GM18517 (cell line): ENCODE measurements around the gene PIWIL4.
A peak's percentile ranks its signal among the peaks of the same experiment; 100 is the strongest.
"Not testable (repeated sequence)": the region's sequence is repeated elsewhere in the genome, so short reads cannot be mapped to it uniquely, and the experiment has no call there.

Experiments used
- ATAC-seq: cut with Tn5 transposase; IDR thresholded peaks from one replicate; pipeline ENCODE4 v1.9.1; 2021; ENCODE audit warnings: mild to moderate bottlenecking, moderate library complexity; ENCODE audit not compliant: unreplicated experiment

The PIWIL4 gene

DNA sequence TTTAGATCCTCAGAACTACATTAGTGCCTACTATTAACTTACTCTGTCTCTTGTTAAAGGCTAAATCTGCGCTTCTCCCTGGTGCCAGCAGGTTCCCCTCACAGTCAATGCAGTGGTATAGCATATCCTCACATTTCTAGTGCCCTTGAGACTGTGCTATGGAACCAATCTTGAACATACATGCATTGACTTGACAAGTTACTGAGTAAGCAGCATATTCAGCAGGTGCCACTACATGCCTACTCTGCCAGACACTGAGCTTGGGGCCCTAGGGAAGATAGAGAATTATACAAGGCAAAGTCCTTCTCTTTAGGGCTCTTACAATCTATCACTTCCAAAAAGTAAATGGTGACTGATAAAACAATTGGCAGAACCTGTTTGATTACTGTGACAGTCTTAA lies 20.3 kb upstream of the PIWIL4 start:
- no peak for ATAC-seq

DNA sequence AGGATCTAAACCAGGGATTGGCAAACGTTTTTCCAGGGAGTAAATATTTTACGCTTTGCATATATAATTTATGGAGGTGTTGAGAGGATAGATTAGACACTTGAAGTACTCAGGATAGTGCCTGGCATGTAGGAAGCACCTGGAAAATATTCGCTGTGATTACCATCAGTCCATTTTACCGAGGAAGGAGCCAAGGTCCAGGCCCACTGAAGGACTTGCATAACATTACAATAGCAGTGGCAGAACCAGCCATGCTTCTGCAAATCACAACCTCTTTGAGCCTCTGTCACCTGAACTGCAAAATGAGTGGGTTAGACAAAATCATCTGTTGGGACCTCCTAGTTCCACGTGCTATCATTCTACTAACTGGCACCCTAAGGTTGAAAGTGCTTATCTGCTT lies 18.0 kb upstream of the PIWIL4 start:
- ATAC-seq, result no peak

DNA sequence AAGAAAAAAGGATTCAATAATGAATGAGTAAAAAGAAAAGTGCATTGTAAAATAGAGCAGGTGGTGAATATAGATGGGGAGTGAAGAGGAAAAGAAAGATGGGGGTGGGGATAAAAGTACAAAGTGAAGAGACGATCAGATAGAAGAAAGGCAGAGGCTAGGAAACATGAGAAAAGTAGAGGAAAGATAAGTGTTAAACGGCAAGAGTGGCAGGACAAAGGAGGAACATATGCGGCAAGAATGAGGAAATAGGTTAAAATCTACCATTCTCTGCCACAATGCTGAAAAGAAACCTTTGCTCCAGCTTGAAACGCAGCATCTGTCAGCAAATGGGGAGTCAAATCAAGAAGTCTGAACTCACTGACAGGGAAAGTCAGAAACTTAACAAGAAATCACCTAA lies 16.7 kb upstream of the PIWIL4 start:
- no peak for ATAC-seq

DNA sequence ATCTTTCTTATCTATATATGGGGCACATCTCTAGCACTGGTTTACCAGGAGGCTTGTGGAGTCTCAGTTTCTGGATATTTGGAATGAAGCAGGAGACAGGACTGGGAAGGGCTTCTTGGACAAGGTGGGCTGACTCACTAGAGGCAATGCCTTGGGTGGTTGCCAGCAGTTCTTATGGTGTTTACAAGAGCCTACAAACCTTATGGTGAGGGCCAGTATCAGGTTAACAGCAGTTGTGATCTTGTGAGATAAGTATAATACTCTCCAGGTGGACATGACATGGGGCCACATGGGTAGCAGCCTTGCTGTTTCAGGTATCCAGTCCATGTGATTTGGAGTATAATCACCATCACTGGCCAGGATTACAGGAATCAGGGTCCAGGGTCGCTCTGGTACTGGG lies 13.2 kb upstream of the PIWIL4 start:
- no peak for ATAC-seq

DNA sequence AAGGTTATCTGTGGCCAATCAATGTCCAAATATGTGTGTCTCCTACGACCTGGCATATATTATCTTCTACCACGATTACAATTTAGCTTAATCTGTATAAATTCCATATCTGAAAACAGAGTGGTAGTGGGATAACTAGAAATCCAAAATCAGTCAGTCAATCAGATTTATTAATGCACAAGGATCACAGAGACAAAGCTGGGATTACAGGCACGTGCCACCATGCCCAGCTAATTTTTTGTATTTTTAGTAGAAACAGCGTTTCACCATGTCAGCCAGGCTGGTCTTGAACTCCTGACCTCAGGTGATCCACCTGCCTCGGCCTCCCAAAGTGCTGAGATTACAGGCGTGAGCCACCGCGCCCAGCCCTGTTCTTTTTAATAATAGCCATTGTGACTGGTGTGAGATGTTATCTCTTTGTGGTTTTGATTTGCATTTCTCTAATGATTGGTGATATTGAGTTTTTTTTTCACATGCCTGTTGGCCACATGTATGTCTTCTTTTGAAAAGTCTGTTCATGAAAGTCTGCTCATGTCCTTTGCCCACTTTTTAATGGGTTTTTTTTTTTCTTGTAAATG lies 11.3 kb upstream of the PIWIL4 start:
- not testable (repeated sequence) for ATAC-seq

DNA sequence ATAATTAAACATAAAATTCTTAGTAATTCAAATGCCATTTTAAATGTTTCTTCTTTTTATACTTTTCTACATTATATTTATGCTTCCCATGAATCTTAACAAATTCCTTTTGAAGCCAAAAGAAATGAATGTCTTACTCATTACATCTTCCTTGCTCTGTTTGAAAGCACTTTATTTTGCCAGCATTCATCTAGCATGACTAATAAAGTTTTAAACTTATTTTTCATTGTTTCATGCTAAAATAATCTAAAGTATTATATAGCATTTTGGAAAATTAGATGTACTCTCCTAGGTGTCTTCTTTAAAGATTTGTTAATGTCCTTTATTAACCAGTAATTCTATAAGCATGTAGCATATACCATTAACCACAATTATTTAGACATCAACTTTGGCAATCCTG lies 9.7 kb upstream of the PIWIL4 start:
- no peak for ATAC-seq

DNA sequence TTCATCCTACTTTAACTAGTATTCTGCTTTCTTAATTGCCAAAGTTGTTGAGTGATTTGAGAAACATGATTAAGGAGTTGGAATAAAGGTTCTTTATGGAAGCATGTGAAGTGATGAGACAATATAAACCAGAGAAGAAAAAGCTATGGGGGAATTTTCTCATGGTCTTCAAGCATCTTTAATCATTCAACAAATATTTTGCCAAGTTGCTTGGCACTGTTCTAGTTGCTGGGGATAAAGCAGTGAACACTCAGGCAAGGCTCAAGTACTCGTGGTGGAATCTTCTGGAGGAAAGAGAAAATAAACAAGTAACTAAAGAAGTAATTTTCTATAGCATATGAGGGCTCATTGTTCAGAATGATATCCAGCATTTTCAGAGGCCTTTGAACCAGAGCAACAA lies 9.2 kb upstream of the PIWIL4 start:
- ATAC-seq, result no peak

DNA sequence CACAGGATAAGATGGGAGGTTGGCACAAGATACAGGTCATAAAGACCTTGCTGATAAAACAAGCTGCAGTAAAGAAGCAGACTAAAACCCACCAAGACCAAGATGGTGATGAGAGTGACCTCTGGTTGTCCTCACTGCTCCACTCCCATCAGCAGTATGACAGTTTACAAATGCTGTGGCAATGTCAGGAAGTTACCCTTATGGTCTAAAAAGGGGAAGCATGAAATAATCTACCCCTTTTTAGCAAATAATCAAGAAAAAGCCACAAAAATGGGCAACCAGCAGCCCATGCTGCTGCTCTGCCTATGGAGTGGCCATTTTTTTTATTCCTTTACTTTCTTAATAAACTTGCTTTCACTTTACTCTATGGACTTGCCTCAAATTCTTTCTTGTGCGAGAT lies 8.7 kb upstream of the PIWIL4 start:
- ATAC-seq, result peak; percentile 57

DNA sequence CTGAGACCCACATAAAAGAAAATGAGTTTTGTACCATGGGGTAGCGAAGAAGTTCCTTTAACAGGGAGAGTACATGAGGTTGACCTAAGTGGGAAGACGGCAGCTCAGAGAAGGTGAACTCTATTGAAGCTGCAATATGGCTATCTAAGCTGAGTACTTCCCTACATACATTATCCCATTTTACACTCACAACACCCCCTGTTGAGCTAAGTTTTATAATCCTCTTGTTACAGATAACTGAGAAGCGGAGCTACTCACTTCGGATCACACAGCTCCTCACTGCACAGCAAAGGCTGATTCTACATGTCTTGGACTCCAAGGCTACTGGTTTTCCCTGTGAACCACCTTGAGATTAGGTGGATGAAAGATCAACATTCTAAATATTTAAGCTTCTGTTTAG lies 8.2 kb upstream of the PIWIL4 start:
- ATAC-seq, result no peak

DNA sequence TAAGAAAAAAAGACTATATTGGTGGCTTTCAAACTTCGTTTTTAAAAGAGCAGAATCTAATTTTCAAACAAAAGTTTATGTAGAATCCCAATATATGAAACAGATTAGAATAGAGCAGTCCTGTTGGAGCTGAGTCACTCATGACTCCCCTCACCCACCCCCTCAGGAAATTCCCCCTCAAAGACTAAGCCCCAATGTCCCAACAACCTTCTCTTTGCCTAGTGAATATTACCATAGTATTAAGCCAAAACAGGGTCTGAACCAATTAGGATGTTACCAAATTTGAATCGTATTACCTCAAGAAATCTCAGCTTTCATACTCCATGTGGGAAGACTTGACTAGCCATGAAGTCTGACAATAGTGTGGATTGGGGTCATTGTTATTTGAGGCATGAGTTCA lies 7.8 kb upstream of the PIWIL4 start:
- no peak for ATAC-seq

DNA sequence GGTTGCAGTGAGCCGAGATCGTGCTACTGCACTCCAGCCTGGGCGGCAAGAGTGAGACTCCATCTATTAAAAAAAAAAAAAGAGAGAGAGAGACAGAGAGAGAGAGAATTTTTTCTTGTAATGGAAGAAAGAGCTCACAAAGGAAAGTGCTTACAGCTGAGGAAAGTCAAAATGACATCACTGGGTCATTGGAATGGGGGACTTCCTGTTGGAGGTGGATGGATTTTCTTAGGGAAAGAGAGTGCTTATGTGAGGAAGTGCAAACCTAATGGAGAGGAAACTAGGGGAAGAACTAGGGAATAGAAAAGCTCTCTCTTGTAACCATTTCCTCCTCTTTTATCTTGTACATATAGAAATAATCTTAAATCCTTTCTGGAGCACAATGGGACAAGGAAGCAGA lies 6.3 kb upstream of the PIWIL4 start:
- no peak for ATAC-seq

DNA sequence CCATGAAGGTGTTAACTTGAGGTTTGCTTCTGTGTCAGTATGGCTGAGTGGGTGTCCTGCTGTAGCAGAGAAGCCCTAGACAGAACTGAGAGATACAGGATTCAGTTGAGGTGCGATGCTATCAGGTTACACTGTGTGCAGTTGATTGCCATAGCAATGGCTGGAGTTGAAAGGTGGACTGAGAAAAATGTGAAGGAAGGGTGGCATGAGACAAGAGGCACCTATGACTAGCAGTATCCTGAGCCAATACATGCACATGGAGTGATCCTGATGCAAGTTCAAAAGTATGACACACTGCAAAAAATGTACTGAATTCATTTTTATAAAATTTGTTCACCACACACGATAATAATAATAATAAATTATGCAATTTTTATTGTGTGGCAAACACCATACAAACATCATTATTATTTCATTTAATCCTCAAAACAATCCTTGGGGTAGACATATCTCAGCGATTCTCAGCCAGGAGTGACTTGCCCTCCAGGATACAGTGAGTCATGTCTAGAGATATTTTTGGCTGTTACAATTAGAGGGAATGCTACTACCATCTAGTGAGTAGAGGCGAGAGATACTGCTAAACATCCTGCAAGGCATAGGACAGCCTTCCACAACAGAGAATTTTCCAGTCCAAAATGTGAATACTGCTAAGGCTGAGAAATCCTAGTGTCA lies 3.9 kb upstream of the PIWIL4 start:
- ATAC-seq, result no peak

DNA sequence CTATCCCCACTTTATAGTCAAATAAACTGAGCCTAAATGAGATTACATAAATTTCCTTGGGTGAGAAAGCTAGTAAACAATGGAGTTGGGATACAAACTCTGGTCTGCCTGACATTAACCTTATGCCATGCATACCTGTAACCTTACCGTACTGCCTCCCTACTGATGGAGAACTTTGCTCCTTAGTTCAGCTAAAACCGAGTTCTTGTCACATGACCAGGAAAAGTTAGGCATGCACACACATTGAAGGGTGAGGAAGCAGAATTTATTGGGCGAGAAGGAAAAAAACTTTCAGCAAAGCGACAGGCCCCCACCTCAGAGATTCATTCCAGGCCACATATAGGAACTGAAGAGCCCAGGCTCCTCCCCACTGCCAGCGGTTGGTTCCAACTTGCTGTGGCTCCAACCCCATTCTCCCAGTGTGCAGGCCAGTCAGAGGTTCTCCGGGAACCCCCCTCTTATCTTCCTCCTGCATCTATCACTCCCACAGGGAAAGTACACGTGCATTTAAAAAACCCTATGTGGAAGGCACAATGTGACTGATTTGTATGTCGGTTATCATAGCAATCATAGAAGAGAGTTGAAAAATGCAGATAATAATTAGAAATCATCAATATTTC lies 3.2 kb upstream of the PIWIL4 start:
- no peak for ATAC-seq

DNA sequence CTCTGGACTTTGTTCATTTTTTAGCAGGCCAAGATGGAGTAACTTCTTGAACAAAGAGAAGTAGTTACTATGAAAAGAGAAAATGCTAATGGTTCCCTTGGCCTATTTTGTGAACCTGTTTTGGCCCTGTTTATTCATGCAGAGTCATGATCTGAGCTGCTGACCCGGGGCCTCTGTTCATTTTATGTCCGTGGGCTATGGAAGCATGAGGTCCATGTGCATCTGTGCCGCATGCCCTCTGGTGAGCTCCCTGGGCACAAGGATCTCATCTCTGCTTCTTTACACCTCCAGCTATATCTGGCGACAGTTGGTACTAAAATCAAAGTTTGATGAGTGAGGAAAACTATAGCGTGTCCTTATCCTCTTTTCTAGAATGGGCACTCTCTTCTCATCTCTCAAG lies 1.0 kb downstream of the PIWIL4 start:
- no peak for ATAC-seq

DNA sequence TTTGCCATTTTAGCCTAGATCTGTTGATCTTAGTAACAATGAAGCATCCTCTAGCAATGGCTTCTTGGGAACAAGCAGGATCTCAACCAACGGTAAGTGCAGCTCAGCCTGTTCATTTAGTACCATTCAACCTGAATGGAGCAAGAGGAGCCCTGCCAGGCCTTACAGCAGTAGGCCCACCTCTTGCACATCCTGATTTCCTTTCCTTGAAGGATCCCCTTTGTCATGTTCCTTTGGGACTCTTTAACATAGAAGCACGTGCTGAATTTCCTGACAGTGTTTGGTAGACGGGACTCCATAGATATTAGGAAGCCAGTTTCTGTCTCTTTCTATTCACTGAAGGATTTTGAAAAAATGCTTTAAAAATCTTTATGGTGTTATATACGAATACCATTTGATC lies 1.5 kb downstream of the PIWIL4 start:
- ATAC-seq, result no peak

DNA sequence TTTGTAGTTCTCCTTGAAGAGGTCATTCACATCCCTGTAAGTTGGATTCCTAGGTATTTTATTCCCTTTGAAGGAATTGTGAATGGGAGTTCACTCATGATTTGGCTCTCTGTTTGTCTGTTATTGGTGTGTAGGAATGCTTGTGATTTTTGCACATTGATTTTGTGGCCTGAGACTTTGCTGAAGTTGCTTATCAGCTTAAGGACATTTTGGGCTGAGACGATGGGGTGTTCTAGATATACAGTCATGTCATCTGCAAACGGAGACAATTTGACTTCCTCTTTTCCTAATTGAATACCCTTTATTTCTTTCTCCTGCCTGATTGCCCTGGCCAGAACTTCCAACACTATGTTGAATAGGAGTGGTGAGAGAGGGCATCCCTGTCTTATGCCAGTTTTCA lies 5.8 kb downstream of the PIWIL4 start:
- ATAC-seq, result not testable (repeated sequence)

DNA sequence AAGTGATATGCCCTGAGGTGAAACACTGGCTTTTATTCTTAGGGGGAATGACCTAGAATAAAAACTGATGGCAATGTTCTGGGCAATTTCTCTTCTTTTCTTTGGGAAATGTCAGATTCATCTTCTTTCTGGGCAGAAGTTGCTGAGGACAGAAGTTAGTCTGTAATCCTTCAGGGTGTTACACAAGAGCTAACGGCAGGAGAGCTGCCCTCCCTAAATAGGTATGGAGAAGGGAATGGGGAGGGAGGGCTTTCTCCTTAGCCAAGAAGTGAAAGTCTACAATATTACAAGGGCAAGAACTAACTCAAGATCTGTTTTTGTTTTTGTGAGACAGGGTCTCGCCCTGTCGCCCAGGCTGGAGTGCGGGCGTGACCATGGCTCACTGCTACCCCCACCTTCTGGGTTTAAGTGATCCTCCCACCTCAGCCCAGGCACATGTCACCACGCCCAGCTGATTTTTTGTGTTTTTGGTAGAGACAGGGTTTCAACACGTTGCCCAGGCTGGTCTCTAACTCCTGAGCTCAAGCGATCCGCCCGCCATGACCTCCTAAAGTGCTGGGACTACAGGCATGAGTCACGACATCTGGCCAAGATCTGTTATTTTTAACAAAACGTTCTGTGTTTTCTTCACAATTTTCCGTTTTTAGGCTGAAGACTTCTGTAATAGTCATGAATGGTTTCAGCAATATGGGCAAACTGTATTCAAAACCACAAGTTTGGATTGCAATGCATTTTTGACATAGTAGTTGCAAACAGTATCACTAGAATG lies 7.2 kb downstream of the PIWIL4 start:
- no peak for ATAC-seq

DNA sequence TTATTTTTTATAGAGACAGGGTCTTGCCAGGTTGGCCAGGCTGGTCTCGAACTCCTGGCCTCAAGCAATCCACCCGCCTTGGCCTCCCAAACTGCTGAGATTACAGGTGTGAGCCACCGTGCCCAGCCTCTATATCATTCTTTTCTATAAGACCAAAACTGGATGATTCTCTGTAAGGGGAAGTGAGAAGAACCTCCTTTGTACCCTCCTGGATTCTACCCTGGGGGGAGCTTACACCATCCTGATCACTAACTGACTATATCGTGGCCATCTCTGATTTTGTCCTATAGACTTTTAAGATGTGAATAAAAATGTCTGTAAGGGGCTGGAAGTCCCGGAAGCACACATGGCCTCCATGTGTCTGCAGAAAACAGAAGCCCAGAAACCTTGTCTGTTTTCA lies 9.1 kb downstream of the PIWIL4 start:
- no peak for ATAC-seq

DNA sequence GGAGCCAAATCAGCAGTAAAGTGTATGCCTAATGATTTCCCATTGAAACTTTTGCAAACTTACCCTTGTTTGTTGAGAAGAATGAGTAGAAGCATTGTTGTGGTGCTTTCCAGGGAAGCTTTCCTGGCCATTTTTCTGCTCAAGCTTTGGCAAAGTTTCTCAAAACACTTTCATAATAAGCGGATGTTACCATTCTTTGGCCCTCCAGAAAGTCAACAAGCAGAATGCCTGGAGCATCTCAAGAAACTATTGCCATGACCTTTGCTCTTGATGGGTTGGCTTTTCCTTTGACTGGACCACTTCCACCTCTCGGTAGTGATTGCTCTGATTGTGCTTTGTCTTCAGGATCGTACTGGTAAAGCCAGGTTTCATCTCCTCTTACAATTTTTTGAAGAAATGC lies 10.7 kb downstream of the PIWIL4 start:
- no peak for ATAC-seq

DNA sequence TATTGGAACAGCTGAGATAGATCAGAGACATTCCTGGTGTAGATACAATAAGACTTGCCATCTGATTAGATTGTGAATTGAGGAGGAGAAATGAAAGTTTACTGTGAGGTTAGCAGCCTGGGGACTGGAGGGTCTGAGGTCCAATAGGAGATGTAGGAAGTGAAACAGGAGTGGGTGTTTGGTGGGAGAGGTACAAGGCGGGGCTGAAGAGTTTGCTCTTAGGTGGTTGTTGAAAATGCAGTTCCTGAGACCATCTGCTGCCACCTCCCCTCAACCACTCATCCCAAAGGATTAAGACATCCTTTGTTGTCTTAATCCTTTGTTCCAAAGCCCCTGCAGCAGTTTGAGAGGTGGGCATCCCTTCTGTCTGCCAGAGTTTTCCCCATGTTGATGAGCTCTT lies 14.8 kb downstream of the PIWIL4 start:
- ATAC-seq, result peak; percentile 48

DNA sequence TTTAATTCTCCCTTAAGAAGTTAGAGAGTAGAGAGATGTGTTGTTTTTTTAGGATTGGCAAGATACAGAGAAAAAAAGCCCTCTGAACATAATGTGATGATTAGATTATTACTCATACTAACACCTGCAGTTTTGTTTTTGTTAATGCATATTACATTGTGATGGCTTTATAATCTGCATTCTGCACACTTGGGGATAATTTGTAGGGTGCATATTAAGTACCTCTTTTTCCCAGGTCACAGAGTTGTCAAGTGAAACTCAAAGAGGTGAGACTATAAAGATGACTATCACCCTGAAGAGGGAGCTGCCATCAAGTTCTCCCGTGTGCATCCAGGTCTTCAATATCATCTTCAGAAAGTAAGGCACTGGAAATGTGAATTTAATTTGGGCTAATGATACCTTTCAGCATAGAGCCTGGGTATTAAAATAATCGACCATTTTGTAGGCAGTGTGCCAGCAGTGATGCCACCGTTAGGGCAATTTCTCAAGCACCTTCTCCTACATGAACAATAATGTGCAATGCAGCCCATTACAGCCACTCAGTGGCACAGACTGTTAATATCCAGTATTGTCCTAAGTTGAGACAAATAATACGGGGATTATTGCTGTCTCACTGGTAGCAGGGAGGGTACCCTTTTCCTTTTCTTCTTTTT lies 16.2 kb downstream of the PIWIL4 start:
- no peak for ATAC-seq
